COLO829 (cell line): ENCODE results near the gene GP9.

Source experiments
- DNase-seq: peaks from one replicate; pipeline ENCODE4 v3.0.0; 2012; ENCODE audit warnings: low spot score

Gene GP9

GRCh38 chr3:129028866-129029265 lies 31.7 kb upstream of the GP9 start:
- DNase-seq: no peak

- no peak for DNase-seq
These were observed 30.0 kb upstream of the GP9 start for GRCh38 chr3:129030611-129031010.

DNA sequence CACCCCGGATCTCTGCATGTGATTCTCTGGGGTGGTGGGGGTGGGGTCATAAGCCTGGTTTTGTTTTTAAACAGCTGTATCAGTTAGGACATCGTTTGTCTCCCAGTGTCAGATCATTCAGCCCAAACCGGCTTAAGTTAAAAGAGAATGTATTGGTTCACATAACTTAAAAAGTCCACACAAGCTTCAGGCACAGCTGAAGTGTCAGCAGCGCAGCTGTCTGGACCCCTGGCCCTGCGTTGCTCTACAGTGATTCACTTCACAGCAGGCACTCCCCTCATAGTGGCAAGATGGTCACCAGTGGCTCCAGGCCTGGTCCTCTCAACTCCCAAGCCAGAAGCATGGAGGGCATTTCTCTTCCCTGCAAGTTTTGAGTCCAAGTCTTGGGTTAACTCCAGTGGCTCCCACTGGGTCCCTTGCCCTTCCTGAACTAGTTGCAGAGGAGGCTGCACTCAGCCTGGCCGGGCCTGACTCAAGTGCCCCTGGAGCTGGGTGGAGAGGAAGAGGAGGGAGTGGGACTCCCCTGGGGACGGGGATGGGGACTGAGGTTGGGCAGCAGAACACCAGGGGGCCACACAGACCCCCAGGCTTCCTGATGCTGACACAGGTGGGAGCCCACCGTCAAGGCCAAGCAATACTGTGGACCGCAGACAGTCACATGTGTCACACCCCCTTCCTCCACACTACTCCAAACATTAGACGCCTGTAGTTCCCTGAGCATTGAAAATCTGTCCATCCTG lies 28.9 kb upstream of the GP9 start:
- no peak for DNase-seq

DNA sequence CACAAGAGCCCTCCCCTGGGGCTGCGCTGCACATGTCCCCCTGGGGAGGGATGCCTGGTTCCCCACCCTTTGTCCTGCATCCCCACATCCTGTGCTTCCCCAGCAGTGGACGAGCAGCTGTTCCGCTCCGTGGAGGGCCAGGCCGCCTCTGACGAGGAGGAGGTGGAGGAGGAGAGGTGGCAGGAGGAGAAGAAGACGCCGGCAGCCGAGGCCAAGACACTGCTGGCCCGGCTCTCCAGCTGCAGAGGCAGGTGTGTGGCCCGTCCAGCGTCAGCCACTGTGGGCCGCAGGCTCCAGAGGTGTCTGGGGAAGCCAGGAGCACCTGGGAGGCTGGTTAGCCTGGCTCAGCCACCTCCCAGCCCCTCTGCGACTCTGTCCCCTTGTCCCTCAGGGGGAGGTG lies 27.9 kb upstream of the GP9 start:
- DNase-seq: no peak

DNA sequence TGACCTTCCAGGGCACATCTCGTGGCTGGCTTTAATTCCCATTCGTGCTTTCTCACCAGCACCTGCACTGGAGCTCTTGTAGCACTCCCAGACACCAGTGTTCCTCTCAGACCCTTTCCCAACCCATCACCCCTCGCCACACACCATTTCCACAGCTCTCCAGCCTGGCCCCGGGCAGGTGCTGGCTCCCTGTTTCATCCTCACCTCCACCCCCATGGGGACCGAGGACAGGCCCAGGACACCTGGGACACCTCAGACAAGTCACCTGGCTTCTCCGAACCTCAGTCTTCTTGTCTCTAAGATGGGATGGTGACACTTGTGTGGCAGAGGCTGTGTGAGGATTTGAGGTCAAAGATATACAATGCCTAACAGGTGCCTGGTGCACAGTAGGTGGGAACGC lies 27.4 kb upstream of the GP9 start:
- DNase-seq: no peak

- DNase-seq: no peak
These were observed 26.8 kb upstream of the GP9 start for GRCh38 chr3:129033633-129034321.

DNA sequence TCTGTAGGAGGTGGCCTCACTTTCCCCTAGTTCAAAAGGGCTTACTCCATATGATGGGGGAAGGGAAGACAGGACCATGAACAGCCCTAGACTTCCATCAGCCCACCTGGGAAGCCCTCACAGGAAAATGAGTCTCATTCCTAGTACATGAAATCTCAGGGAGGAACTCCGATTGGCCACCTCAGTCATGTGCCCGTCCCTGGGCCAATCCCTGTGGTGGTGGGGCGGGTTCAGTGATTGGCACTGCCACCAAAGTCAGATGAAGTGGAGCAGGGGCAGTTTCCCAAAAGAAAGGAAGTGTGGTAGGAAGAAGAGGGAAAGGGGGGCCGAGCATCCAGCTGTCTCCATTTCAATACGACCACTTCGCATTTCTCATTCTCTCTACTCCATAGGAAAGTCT lies 25.9 kb upstream of the GP9 start:
- DNase-seq: no peak

DNA sequence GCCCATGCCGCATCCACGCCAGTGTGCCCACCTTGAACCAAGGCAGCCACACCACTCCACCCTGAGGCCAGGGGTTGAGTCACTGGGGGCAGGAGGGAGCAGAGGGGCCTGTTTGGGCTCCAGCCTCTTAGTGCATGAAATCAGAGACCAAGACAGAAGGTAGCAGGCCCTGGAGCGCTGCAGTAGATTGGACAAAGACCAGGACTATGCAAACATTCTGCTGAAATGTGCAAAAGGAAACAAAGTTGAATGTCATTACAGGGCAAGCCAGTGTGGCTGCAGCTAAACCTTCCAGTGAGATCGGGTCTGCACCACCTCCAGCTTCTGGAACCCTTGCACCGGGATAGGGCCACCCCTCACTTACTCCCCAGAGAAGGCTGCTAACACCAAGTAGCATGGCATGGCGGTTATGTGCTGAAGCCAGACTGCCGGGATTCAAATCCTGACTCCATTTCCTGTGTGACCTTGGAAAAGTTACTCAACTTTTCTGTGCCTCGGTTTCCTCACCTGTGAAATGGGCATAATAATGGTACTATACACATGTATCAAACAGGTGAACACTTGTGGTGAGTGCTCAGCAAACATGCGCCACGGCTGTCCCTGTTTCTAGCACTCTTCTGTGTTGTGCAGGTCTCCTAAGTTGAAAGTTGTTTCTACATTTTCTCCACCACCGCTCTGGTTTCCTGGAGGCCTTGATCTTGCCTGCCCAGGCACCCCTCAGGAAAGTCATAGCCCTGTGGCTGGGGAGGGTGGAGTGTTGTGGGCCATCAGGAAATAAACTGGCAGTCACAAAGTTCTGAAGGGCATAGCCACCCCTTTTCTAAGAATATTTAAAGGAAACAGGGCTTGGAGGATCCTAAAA lies 25.0 kb upstream of the GP9 start:
- no peak for DNase-seq

GRCh38 chr3:129036222-129037092 lies 24.1 kb upstream of the GP9 start:
- DNase-seq: no peak

DNA sequence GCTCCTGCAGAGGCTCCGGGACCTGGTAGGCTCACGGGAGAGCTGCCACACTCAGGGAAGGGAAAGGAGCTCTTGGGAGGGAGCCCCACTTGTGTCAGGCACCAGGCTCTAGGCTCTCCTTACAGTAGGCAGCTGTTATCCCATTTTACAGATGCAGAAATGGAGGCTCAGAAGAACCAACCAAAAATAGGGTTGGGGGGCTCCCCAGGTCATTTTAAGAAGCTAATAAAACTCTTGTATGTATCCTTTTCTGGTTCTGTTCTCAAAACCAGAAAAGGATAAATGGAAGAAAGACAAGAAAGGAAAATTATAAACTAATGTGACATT lies 23.5 kb upstream of the GP9 start:
- DNase-seq: no peak

DNA sequence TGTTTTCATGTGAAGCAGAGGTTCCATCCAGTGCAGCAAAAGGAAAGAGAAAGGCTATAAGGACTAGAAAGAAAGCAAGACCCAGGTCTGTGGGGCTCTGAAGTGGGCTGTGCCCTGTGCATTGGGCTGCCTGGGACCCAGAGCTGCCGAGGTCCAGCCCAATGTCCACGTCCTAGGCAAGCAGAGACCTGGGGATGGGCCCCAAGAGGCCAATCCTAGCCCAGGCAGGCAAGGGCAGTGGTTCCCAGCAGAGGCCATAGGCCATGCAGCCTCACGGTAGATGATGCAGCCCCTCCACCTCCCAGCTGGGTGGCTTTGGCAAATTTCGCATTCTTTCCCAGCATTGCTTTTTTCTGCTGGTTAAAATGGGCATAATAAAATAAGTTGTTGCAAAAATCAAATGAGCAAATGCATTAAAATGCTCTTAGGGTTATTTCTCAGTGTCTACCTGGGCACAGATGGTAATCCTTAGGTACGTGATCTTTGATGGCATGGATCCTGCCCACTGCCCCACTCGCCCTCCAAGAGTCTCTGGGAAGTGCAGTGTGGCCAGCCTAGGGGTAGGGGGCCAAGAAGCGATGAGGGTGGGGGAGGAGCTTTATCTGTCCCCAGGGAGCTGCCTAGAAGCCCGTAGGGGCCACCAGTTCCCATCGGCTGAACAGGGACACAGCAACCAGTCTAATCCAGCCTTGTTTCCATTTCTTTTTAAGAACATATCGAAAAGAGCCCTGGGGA lies 22.3 kb upstream of the GP9 start:
- no peak for DNase-seq

DNA sequence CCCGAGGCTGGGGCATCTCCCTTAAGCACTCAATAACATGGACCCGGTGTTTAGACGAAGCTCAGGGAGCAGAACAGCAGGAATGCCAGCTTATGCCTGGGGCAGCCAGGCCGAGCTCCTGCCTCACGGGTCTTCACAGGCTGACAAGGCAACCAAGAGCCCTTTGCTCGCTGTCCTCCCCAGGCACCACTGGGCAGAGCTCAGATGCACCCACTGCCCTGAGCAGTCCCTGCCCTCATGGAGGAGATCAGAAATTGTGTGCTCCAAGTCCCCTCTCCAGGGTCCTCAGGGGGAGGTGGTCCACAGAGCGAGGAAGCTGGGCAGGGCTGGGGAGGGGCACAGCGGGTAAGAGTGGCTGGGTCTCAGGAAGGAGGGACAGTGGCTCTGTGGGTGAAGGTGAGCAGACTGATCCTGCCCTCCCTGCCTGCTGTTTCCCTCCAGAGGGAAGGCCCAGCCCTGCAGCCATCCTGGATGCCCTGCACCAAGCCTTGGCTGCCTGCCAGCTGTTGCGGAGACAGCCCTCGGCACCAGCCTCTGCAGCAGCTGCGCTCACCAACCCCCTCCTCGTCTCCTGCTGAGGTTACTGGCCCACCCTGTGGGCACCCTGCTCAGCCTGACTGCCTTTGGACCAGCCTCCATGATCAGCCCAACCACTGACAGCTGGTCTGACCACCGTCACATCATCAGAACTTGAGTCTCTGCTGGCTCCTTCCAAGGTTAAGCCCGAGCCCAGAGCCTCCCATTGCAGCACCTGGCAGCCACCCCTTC lies 21.1 kb upstream of the GP9 start:
- no peak for DNase-seq

DNA sequence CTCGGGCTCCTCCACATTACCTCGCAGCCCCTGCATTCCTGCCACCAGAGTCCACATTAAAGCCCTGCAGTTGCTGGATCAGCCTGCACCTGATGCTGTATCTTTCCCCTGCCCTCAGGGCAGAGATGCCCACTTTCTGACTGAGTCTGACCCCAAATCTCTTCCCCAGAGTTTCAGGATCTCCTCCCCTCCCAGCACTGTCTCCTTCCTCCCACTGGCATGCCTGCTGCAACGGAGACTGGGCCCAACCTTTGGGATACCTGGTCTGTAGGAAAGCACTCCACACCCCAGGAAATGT lies 20.6 kb upstream of the GP9 start:
- no peak for DNase-seq

DNA sequence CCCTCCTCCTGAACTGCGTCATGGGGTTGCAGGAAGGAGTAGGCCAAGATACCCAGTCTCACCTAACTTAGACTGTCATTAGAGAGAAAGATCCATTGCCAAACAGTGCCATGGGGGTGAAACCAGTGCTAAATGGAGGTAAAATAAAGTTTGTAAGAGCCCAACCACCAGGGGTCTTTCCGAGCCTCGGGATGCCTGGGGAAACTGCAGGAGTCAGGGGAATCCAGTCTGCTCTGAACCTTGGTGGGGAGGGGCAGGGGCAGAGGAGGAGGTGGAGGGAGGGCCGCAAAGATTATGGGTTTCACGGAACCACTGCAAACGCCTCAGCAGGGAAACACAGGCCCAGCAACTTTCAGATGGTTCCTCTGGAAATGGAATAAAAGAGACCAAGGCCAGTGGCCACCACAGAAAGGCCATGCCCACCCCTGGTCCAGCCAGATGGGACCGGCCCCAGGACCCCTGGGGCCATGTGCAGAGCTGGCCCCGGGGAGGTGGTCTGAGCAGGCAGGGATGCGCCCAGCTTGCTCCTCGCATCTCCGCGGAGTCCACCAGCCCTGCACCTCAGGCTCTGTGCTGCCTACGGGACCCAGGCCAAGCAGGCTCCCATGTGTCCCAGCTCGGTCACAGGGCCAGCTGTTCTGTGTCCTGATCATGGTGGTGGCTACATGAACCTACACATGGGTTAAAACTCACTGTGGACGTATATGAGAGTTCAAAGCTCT lies 19.8 kb upstream of the GP9 start:
- DNase-seq: no peak

- DNase-seq: no peak
These were observed 14.9 kb upstream of the GP9 start for GRCh38 chr3:129045675-129046036.

DNA sequence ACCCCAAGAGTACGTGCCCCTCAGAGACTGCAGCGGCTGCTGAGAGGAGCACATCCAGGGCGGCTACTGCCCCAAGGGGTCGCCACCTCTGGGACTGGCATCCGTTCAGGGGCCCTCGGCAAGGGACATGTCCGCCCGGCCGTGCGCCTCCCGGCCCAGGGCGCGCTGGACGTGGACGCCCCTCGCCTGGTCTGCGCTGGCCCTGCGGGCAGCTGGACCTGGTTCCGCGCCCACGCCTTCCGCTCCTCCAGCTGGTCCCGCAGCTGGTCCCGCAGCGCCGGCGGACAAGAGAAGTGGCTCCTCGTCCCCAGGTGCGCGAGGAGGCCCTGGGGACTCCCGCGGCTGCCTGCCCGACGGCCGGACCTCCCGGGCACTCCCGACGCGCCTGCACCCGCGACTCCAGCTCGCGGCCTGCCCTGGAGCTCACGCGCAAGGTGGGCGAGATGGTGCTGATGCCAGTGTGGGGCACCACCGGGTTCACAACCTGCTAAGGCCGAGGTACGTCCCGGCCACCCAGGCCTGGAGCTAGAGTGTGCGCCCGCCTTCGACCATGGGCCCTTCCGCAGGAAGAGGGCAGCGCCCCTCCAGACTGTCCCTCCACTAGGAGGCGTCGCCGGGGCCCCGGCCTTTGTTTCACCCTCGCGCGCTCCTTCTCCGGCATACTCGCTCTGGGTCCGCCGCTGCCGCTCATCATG lies 14.4 kb upstream of the GP9 start:
- DNase-seq: no peak

DNA sequence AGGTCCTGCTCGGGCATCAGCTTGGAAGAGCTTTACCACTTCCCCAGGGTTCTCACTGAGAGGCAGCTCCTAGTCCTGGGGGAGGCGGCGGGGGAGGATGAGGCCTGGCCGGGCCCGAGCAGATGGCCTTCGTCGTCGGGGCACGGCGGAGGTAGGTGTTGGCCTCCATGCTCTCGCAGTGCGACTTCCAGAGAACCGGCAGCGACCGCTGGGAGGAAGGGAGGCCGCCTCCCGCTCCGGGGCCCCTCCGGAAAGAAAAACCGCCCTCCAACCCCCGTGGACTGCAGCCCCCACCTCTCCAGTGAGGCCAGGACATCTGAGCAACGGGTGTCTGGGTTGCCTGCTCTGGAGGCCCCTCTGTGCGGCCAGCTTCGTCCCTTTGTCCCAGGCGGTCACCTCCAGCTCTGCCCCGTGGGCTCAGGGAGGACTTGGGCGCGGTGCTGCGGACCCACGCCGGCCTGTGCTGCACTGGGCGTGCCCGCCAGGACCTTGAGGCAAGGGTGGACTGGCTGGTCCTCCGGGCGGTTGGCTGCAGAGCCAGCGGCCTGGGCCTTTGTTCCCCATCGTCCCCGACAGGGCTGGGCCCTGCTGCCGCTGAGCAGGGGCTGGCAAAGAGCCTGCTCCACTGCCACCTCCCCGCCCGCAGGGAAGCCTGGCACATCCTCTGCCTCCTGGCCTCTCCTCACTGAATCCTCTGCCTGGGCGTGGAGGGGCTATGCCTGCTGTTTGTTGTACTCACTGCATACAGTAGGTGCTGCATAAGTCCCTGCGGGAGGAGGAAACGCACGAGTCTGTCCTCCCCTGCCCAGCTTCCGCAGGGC lies 13.6 kb upstream of the GP9 start:
- no peak for DNase-seq

GRCh38 chr3:129047553-129047839 lies 13.1 kb upstream of the GP9 start:
- no peak for DNase-seq
